ENCODE data around the gene MITF. TPM values are rescaled to one million over a fixed set of nuclear protein-coding genes. Genes with fewer than 3 reads are reported as not detected.
"Not testable (repeated sequence)": the region's sequence is repeated elsewhere in the genome, so short reads cannot be mapped to it uniquely, and the experiment has no call there.

The MITF gene
- polyA plus RNA-seq, 5 donors = 5.1 to 7.5 (median 6.6) TPM

- no peak for DNase-seq
Measured at GRCh38 chr3:69787436-69788168, 48.3 kb downstream of the MITF start.

GRCh38 chr3:69791106-69791505 lies 51.8 kb downstream of the MITF start:
- peak; percentile 80 to 83 for DNase-seq

GRCh38 chr3:69791919-69792399 lies 52.7 kb downstream of the MITF start:
- DNase-seq = peak in 1 of 2 donors; percentile 57

- not testable (repeated sequence) for DNase-seq
Measured at GRCh38 chr3:69796126-69796525, 56.9 kb downstream of the MITF start.

- DNase-seq = no peak
Measured at GRCh38 chr3:69803681-69804270, 64.5 kb downstream of the MITF start.

DNA sequence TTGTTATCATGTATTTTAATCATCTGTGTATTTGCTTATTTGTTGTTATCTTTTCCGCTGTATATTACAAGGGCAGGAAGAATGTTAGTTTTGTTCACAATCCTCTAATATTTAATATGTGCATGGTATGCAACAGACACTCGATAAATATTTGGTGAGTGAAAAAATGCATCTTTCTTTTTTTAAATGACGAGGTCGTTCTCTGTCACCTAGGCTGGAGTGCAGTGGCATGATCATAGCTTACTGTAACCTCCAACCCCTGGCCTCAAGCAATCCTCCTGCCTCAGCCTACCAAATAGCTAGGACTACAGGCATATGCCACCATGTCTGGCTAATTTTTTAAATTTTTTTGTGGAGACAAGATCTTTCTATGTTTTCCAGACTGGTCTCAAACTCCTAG lies 66.2 kb downstream of the MITF start:
- DNase-seq = no peak

DNA sequence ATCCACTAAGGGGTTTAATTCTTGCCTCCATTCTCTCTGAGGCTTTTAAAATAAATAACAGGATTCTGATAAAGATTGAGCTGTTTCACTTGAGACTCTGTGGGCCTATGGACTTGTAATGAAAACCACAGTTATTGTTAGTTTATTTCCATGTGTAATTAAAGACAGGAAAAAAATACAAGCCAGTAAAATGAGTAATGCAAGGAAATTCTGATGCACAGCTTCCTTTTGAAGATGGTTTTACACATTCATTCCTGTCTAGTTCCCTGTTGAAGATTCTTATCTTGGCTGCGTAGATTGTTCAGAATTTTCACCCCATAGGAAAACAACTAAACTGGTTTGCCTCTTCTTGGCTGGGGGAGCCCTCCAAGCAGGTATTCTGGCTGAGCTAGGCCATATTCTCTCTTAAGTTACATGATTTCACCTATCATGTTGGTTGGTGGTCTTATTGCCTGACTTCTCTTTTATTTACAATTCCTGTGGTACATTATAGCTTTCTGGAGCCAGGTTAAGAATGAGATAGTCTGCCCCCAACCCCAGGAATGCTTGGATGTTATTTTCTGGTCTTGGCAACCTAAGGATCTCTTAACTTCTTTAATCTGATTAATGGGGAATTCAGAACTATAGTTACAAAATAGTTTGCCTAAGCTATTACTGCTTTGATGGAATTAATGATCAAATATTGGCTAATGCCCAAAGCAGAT lies 67.6 kb downstream of the MITF start:
- no peak for DNase-seq

GRCh38 chr3:69807674-69808073 lies 68.4 kb downstream of the MITF start:
- DNase-seq = no peak

DNA sequence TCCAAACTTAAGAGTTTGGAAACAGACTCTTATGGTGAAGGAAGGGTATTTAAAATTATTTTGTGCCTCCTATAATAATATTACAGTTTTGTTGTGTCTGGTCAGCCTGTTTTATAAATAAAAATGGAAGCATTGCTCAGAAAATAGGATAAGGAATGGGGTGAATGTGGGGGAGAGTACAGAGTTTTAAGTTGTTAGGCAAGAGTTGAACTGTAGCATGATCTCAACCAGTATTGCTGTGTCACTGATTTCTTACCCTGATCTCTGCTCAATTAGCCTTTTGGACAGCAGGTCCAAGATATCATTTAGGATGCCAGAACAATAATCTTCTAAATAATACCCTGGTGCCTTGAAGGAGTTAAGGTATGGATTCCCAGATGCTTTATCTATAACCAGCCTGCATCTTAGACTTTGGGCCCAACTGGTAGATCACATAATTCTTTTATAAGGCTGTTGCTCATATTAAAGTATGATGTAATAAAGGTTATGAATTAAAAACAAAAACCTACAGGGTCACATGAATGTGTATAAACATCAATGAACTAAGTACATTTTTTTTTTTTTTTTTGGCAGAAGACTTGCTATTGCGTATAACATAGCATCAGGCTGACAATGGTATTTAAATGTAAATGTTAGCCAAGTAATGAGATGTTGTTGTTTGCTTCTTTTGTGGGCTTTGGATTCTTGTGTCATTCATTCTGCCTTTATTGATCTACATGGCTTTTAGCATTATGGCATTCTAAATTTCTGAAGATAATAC lies 70.0 kb downstream of the MITF start:
- DNase-seq = peak; percentile 41 to 59

DNA sequence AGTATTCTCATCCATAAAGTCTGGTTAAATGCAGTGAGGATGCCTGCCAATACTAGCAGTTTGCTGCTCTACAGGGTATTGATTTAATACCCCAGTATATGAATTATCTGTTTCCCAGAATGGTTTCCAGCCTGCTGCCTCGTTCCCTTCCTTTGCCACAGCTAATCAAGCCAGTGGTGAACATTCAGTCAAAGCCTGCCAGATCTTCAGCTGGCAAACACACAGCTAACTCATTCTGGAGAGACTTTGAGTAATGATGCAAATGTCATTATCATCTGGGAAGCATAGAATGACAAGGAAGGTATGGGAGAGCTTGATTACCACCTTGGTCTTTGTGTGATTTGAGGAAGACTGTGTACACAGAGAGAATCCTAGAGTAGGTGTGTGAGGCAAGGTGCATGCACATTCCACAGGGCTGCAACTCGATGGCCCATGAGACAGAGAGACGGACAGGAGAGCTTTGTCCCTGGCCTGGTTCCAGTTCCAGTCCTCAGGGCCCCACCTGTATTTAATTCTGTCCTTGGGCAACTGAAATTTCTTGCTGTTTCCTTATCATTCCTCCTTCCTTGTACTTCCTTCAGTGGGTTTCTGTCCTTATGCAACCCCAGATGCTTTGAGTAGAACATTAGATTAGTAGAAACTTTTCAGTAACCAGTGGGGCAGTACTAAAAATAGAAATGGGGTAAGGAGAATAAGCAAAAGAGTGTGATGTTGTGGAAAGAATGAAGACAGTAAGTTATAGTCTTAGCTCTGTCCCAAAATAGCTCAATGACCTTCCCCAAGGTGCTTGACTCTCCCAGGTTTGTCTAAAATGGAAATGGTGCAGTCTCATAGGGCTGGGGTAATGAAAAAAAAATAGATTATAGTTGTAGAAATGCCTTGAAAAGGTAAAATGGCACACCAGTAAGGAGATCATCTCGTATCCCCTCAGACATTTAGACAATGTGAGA lies 72.5 kb downstream of the MITF start:
- DNase-seq = no peak

- no peak for DNase-seq
Measured at GRCh38 chr3:69815970-69816369, 76.7 kb downstream of the MITF start.

DNA sequence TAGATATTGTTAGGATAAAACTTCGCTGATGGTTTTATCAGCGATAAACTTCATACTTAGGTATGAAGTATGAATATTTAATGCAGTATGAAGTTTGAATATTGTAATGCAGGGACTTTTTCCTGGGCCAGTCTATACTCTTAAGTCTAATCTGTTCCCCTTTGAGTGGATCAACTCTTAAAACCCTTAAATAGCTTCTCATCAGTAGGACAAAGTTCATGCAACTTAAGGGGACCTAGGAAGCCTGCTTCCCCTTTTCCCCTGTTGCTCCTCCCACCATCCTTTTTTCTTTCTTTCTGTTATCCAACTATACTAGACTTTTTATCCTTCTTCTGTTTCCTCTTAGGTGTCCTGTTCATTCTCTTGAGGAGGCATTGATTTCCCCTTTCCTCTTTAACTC lies 78.7 kb downstream of the MITF start:
- no peak for DNase-seq

GRCh38 chr3:69819282-69819681 lies 80.0 kb downstream of the MITF start:
- DNase-seq = peak; percentile 11 to 13

GRCh38 chr3:69821133-69821532 lies 81.9 kb downstream of the MITF start:
- no peak for DNase-seq

GRCh38 chr3:69823743-69824142 lies 84.5 kb downstream of the MITF start:
- no peak for DNase-seq

DNA sequence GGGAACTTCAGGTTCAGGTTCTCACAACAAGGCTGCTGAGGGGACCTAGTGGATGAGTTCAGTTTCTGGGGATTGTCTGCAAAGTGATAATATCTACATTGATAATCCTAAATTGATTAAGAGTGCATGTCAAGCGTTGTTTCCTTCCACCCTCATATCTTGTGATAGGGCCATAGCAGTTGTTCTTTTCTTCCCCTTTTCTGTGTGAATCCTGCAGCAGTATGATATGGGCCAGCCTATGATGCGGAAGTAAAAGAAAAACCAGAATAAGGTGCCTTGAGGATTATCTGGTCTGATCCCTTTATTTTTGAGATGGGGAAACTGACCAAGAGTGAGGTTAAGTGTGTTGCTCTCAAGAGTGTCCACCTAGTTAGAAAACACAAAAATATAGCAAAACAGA lies 86.2 kb downstream of the MITF start:
- DNase-seq = no peak

GRCh38 chr3:69827127-69827526 lies 87.9 kb downstream of the MITF start:
- no peak for DNase-seq

DNA sequence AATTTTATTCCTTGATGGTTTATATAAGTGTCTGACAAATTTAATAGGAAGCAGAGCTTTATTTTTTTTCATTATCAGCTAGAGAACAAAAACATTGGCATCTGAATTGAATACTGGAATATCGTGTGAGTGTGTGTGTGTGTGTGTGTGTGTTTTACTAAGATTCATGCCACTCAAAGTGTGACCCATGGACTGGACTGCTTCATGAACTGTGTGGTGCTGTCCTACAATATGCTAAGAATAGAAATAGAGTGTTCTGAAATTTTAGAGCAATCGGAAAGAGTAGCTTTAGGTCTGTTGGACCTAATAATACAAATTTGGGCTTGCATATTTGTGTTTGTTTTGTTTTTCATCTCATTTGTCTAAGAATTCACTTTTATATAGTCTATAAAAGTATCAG lies 89.6 kb downstream of the MITF start:
- DNase-seq = no peak

GRCh38 chr3:69830147-69830546 lies 90.9 kb downstream of the MITF start:
- no peak for DNase-seq

DNA sequence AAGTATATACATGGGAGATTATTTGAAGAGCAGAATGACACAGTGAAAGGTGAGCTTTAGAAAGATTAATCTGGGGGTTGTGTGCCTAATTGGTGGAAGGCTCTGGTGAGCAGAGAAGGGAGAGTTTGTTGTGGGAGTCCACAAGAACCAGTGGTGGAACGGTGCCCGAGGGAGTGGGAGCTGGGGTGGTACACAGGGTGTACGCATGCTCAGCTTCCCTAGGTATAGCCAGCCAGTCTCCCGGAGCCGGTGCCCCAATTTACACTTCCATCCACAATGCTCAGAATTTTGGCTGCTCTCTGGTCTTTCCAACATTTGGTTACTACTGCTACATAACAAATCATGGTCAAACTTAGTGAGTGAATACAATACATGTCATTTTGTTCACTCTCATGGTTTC lies 92.5 kb downstream of the MITF start:
- no peak for DNase-seq

GRCh38 chr3:69833591-69833990 lies 94.3 kb downstream of the MITF start:
- DNase-seq = no peak
